Upper lobe of left lung (tissue), 6 donors: ENCODE results near the gene CIT. TPM values are rescaled to one million over a fixed set of nuclear protein-coding genes. Genes with fewer than 3 reads are reported as not detected.

Source experiments
- ATAC-seq, 2 donors: fragments of 200-7000 bp; cut with Tn5 transposase; one replicate each; pipeline ENCODE4 v1.9.1; 2022; ENCODE audit warnings: mild to moderate bottlenecking in 2 of 2, moderate library complexity in 2 of 2; ENCODE audit not compliant: low FRiP score in 2 of 2
- DNase-seq, 2 donors: peaks; one replicate each; pipeline ENCODE4 v3.0.0-alpha.2; 2019 to 2020
- H3K27ac ChIP-seq, 4 donors: fragments of 200-600 bp; sonication (generic); one replicate each; pipeline ENCODE4 v1.5.1; 2016 to 2019
- H3K27me3 ChIP-seq, 4 donors: fragments of 200-600 bp; sonication (generic); one replicate each; pipeline ENCODE4 v1.5.1; 2017 to 2019
- H3K36me3 ChIP-seq, 4 donors: fragments of 200-600 bp; sonication (generic); one replicate each; pipeline ENCODE4 v1.5.1; 2016 to 2019
- H3K4me1 ChIP-seq, 4 donors: fragments of 200-600 bp; sonication (generic); one replicate each; pipeline ENCODE4 v1.5.1; 2018 to 2019
- H3K4me3 ChIP-seq, 4 donors: fragments of 200-600 bp; sonication (generic); one replicate each; pipeline ENCODE4 v1.5.1; 2017 to 2019; ENCODE audit warnings: mild to moderate bottlenecking in 2 of 4, moderate library complexity in 1 of 4
- H3K9me3 ChIP-seq, 4 donors: fragments of 200-600 bp; sonication (generic); one replicate each; pipeline ENCODE4 v1.5.1; 2018 to 2019
- EP300 ChIP-seq, 4 donors: sonication (generic); formaldehyde crosslinking; IDR thresholded peaks; one replicate each; pipeline ENCODE4 v1.5.1; 2017; ENCODE audit warnings: antibody characterized with exemption in 4 of 4, control low read depth in 2 of 4
- POLR2A ChIP-seq, 4 donors: fragments of 450-650 bp; IDR thresholded peaks; one replicate each; pipeline ENCODE4 v1.5.1; 2016 to 2017; ENCODE audit warnings: antibody characterized with exemption in 4 of 4, mild to moderate bottlenecking in 2 of 4
- POLR2AphosphoS5 ChIP-seq, 2 donors: sonication (generic); formaldehyde crosslinking; IDR thresholded peaks; one replicate each; pipeline ENCODE4 v1.5.1; 2017; ENCODE audit warnings: antibody characterized with exemption in 2 of 2
- WGBS, 2 donors: methylation state at CpG; one replicate each; pipeline ENCODE4 v1.1.5; 2017 to 2018; 5-methylcytosine and 5-hydroxymethylcytosine counted together
- total RNA-seq, 6 donors: library from RNA; depleted of rRNA in 4 of 6; stranded (reverse); fragments of >200 nt in 4 of 6; gene quantifications; one replicate each; pipeline versions ENCODE4 v1.1.0 to v1.2.1, GENCODE V29; 2016 to 2021
- TF ChIP-seq, protein P1 (sequence below), 6 experiments: fragments of 450-650 bp in 4 of 6; fragments of 200-600 bp in 2 of 6; sonication (generic) in 2 of 6; IDR thresholded peaks; one replicate each; pipeline ENCODE4 v1.5.1; 2016 to 2019; ENCODE audit warnings: antibody characterized with exemption in 6 of 6
- donor health status: DM: no; HTN: no; CAD: no; lungs with moderate emphysema.
- donor health status: DM: no; HTN: yes; CAD: no; lungs with severe emphysema.

CIT gene
- total RNA-seq, 6 donors from 2014 or later = 7.8 to 185 (median 73.6) TPM

DNA sequence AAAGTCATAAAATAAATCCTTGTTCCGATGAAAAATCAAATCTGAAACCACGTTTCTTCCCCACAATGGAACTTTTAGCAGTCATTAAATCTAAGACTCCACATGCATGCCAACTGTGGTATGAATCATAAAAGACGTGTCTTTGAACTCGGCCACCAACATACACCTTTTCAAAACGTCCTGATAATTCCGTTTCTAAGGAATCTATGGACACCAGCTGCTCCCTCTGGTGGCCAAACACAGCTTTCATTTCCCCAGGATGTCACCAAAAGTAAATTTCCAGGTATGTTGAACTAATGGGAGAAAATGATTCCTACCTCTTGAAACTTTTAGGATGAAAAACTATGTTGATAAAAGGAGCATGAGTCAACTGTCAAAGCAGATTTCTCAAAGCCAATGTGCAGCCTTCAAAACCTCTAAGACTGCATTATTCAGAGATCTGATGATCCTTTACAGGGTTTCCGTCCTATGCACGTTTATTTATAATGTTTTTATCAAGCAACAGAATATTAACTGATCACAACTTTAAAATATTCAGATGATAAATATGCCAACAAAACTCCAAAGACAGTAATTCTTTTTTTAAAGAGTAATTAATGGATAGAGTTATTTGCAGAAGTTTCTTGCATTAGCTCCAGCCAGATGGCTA is 96.2 kb downstream of the CIT start:
- DNase-seq = peak in 1 of 2 donors; percentile 52
- no peak overlapping the region for H3K4me3 ChIP-seq
- no peaks in the 10 kb centered on the region for H3K27me3 ChIP-seq
- 52 to 55% methylated on average over 8 of the region's 8 CpGs for WGBS, 2 donors
- peak; percentile 34 to 67 for ATAC-seq
- H3K36me3 ChIP-seq = no peaks in the 10 kb centered on the region
- H3K27ac ChIP-seq = no peak overlapping the region
- peaks cover 0 to 4% (median 0%) of the 10 kb centered on the region in 4 donors for H3K9me3 ChIP-seq
- peaks cover 0 to 8% (median 0%) of the 10 kb centered on the region in 4 donors for H3K4me1 ChIP-seq
- TF ChIP-seq EP300 (IDR thresholded peaks at IDR 0.05) = no peak
- TF ChIP-seq, protein P1, sequence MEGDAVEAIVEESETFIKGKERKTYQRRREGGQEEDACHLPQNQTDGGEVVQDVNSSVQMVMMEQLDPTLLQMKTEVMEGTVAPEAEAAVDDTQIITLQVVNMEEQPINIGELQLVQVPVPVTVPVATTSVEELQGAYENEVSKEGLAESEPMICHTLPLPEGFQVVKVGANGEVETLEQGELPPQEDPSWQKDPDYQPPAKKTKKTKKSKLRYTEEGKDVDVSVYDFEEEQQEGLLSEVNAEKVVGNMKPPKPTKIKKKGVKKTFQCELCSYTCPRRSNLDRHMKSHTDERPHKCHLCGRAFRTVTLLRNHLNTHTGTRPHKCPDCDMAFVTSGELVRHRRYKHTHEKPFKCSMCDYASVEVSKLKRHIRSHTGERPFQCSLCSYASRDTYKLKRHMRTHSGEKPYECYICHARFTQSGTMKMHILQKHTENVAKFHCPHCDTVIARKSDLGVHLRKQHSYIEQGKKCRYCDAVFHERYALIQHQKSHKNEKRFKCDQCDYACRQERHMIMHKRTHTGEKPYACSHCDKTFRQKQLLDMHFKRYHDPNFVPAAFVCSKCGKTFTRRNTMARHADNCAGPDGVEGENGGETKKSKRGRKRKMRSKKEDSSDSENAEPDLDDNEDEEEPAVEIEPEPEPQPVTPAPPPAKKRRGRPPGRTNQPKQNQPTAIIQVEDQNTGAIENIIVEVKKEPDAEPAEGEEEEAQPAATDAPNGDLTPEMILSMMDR (IDR thresholded peaks at IDR 0.05) = peak; percentile 57 to 85 (median 72)

DNA sequence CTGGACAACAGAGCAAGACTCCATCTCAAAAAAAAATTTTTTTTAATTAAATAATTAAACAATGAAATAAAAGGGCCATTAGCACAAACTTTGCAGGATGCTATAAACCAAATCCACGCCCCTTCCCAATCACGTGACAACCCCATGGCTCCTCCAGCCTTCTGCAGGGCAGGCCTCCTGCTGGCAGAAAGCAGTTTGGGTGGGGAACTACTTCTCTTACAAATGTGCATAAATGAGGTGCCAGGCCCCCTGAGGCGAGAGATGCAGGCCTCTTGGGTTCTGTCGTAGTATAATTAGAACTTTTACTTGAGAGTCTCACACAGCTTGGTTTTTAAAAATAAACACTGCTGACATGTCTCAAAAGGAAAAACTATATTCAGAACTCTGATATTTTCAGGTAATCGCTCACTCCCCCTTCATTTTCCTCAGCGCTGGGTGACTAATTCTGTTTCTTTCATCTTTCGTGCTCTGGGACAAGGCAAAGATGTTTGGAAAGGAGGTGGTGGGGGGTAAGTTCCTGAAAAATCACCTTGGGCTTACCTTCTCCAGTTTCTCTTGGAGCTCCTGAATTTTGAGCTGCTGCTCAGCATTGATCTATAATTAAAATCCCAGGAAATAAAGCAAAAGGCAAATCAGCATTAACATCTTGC is 101.7 kb downstream of the CIT start:
- Histone ChIP-seq H3K4me3 (no peak overlapping the region), H3K27me3 (no peaks in the 10 kb centered on the region), H3K36me3 (no peaks in the 10 kb centered on the region), H3K9me3 (no peaks in the 10 kb centered on the region), H3K4me1 (no peaks in the 10 kb centered on the region), H3K27ac (no peak overlapping the region)
- ATAC-seq (no peak), DNase-seq (no peak)
- WGBS, 2 donors = 91 to 98% methylated on average over 7 of the region's 7 CpGs
- TF ChIP-seq POLR2AphosphoS5 (IDR thresholded peaks at IDR 0.05) = no peak
- TF ChIP-seq POLR2A (IDR thresholded peaks at IDR 0.05) = no peak
- TF ChIP-seq, protein P1 (IDR thresholded peaks at IDR 0.05) = no peak
- no peak for TF ChIP-seq EP300 (IDR thresholded peaks at IDR 0.05)

DNA sequence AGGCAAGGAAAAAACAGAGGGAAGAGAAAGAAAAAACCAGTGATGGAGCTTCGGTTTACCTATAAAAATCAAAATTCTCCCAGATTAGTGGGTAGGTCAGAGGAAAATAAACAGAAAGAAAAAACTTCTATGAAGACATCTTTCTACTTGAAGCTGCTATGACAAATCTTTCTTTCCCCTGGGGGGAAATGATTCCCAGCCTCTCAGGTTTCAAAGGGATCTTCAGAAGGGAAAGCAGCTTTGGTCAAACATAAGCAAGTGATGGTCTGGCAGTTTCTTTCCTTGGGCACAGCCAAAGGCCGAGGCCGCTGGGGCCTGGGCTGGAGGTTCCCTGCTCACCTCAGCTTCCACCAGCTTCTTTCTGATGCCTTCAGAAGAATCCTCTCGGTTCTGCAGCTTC is 104.7 kb downstream of the CIT start:
- DNase-seq = peak in 1 of 2 donors; percentile 25
- no peak overlapping the region for H3K4me3 ChIP-seq
- WGBS, 2 donors = 97 to 98% methylated on average over 4 of the region's 4 CpGs
- H3K36me3 ChIP-seq = no peaks in the 10 kb centered on the region
- no peak for ATAC-seq
- no peak overlapping the region for H3K27ac ChIP-seq
- no peaks in the 10 kb centered on the region for H3K9me3 ChIP-seq
- no peaks in the 10 kb centered on the region for H3K27me3 ChIP-seq
- no peaks in the 10 kb centered on the region for H3K4me1 ChIP-seq
- TF ChIP-seq POLR2AphosphoS5 (IDR thresholded peaks at IDR 0.05) (no peak), POLR2A (IDR thresholded peaks at IDR 0.05) (no peak), EP300 (IDR thresholded peaks at IDR 0.05) (no peak)
- TF ChIP-seq, protein P1 (IDR thresholded peaks at IDR 0.05) = no peak

DNA sequence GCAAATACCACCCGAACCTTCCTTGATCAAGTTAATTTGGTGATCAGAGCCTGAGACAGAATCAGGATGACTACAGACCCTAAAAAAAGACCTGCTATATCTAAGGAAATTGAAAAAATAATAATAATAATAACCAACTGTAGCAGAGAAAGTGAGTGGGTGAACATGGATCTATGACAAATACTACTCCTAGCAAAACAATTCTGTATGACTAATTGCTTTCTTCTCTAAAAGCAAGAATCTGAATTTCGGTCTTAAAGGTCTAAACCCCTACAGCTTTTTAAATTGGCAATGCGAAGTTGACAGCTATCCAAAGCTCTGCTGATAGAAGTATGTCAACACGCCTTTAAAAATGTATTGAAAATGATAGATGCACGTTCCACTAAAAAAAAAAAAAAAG is 107.0 kb downstream of the CIT start:
- Histone ChIP-seq H3K27ac (no peak overlapping the region), H3K4me1 (no peaks in the 10 kb centered on the region), H3K36me3 (no peaks in the 10 kb centered on the region), H3K4me3 (no peak overlapping the region), H3K27me3 (no peaks in the 10 kb centered on the region), H3K9me3 (no peaks in the 10 kb centered on the region)
- no peak for ATAC-seq
- TF ChIP-seq, protein P1 (IDR thresholded peaks at IDR 0.05) = no peak
- TF ChIP-seq POLR2A (IDR thresholded peaks at IDR 0.05) = no peak
- WGBS, 2 donors = 95 to 96% methylated on average over 5 of the region's 5 CpGs
- DNase-seq = no peak

DNA sequence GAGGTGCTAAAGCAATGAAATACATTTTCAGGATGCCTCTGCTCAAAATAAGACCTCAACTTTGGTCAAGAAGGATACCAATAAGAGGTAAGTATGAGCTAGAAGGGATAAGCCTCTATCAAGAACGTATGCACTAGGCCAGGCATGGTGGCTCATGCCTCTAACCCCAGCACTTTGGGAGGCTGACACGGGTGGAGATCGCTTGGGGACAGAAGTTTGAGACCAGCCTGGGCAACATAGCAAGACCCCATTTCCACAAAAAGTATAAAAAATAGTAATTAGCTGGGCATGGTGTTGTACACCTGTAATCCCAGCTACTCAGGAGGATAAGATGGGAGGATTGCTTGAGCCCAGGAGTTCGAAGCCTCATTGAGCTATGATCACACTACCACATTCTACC is 114.5 kb downstream of the CIT start:
- H3K4me1 ChIP-seq = peaks cover 0 to 4% (median 0%) of the 10 kb centered on the region in 4 donors
- H3K27me3 ChIP-seq = no peaks in the 10 kb centered on the region
- no peaks in the 10 kb centered on the region for H3K9me3 ChIP-seq
- WGBS, 2 donors = 97 to 99% methylated on average over 4 of the region's 4 CpGs
- H3K27ac ChIP-seq = no peak overlapping the region
- no peaks in the 10 kb centered on the region for H3K36me3 ChIP-seq
- H3K4me3 ChIP-seq = no peak overlapping the region
- no peak for DNase-seq
- ATAC-seq = no peak
- TF ChIP-seq POLR2A (IDR thresholded peaks at IDR 0.05) = no peak
- no peak for TF ChIP-seq EP300 (IDR thresholded peaks at IDR 0.05)
- TF ChIP-seq, protein P1 (IDR thresholded peaks at IDR 0.05) = no peak
- no peak for TF ChIP-seq POLR2AphosphoS5 (IDR thresholded peaks at IDR 0.05)
